Esophagus squamous epithelium (tissue), 4 donors: ENCODE data around the gene METTL3.

ENCODE experiments used
- CTCF ChIP-seq, 6 experiments: fragments of 450-650 bp in 4 of 6; fragments of 200-600 bp in 2 of 6; sonication (generic) in 2 of 6; IDR thresholded peaks; one replicate each; pipeline ENCODE4 v1.5.1; 2016 to 2019; ENCODE audit warnings: antibody characterized with exemption in 6 of 6, mild to moderate bottlenecking in 4 of 6, moderate library complexity in 4 of 6
- POLR2A ChIP-seq, 4 donors: fragments of 450-650 bp; IDR thresholded peaks; one replicate each; pipeline ENCODE4 v1.6.1; 2017; ENCODE audit warnings: antibody characterized with exemption in 4 of 4, mild to moderate bottlenecking in 4 of 4, moderate library complexity in 3 of 4

DNA sequence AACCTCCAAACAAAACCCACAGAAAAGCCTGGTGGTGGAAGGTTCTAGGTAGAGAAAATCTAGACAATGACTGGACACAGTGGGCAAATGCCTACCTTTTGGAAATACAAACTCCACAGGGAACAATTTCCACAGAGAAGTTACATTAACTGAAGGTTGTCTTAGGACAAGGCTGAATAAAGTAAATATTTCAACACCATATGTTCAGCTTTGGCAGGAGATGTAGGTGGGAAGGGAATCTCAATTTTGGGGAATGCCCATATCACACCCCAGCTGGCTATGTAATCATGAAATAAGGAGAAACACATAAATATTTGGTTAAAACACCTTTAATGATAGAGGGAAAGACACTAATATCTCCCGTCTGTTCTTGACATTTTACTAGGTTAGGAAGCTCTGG is 9.6 kb upstream of the METTL3 start:
- TF ChIP-seq CTCF (IDR thresholded peaks at IDR 0.05) (no peak), POLR2A (IDR thresholded peaks at IDR 0.05) (no peak)
